ENCODE measurements around the gene ZNF362.
"Not testable (repeated sequence)": the region's sequence is repeated elsewhere in the genome, so short reads cannot be mapped to it uniquely, and the experiment has no call there.

The ZNF362 gene

GRCh38 chr1:33256471-33257206 is at the start of gene ZNF362:
Gene ZNF362 (plus strand): TSS chr1:33256492. CDS start chr1:33270575, 14,083 bp downstream.
- peak; percentile 55 to 67 for DNase-seq

- no peak for DNase-seq
These were observed 44.3 kb upstream of the ZNF362 start for GRCh38 chr1:33211972-33212371.

GRCh38 chr1:33219886-33220661 is 36.2 kb upstream of the ZNF362 start:
- DNase-seq: no peak

GRCh38 chr1:33220676-33221384 is 35.5 kb upstream of the ZNF362 start:
- no peak for DNase-seq

- DNase-seq: no peak
These were observed 34.9 kb upstream of the ZNF362 start for GRCh38 chr1:33221385-33221758.

- no peak for DNase-seq
These were observed 33.9 kb upstream of the ZNF362 start for GRCh38 chr1:33222381-33222780.

GRCh38 chr1:33224166-33224707 is 32.1 kb upstream of the ZNF362 start:
- no peak for DNase-seq

- DNase-seq: no peak
These were observed 30.7 kb upstream of the ZNF362 start for GRCh38 chr1:33225586-33225985.

- DNase-seq: no peak
These were observed 27.3 kb upstream of the ZNF362 start for GRCh38 chr1:33228935-33229487.

GRCh38 chr1:33231166-33231565 is 25.1 kb upstream of the ZNF362 start:
- DNase-seq: no peak

GRCh38 chr1:33232716-33233115 is 23.6 kb upstream of the ZNF362 start:
- DNase-seq: no peak

GRCh38 chr1:33234131-33234530 is 22.2 kb upstream of the ZNF362 start:
- DNase-seq: no peak

GRCh38 chr1:33234588-33234990 is 21.7 kb upstream of the ZNF362 start:
- no peak for DNase-seq

GRCh38 chr1:33235521-33235920 is 20.8 kb upstream of the ZNF362 start:
- DNase-seq: no peak

GRCh38 chr1:33236498-33236897 is 19.8 kb upstream of the ZNF362 start:
- DNase-seq: no peak

- no peak for DNase-seq
These were observed 18.7 kb upstream of the ZNF362 start for GRCh38 chr1:33237579-33237978.

GRCh38 chr1:33238194-33238724 is 18.0 kb upstream of the ZNF362 start:
- not testable (repeated sequence) for DNase-seq

GRCh38 chr1:33239410-33239809 is 16.9 kb upstream of the ZNF362 start:
- DNase-seq: not testable (repeated sequence)

GRCh38 chr1:33241866-33242265 is 14.4 kb upstream of the ZNF362 start:
- DNase-seq: no peak

- no peak for DNase-seq
These were observed 13.6 kb upstream of the ZNF362 start for GRCh38 chr1:33242652-33243051.

GRCh38 chr1:33244143-33244808 is 12.0 kb upstream of the ZNF362 start:
- no peak for DNase-seq

- no peak for DNase-seq
These were observed 11.5 kb upstream of the ZNF362 start for GRCh38 chr1:33244809-33245186.
